ENCODE data around the gene ZNF764. TPM values are rescaled to one million over a fixed set of nuclear protein-coding genes. Genes with fewer than 3 reads are reported as not detected.
"Not testable (repeated sequence)": the region's sequence is repeated elsewhere in the genome, so short reads cannot be mapped to it uniquely, and the experiment has no call there.

The ZNF764 gene
- polyA plus RNA-seq, 1 donor (not counting 4 experiments of a cell fraction or from before 2014, with no cell fraction given) = 1.6 TPM

GRCh38 chr16:30539986-30540526 lies 18.1 kb downstream of the ZNF764 start:
- H2AFZ ChIP-seq (ENCODE audit: control insufficient read depth, low read length); H3K79me2 ChIP-seq (ENCODE audit: control insufficient read depth, insufficient read depth, low read length); H3K4me3 ChIP-seq (ENCODE audit: control insufficient read depth in 2 of 3, extremely low read depth in 1 of 3, insufficient read depth in 2 of 3, low read depth in 1 of 3, low read length in 3 of 3); FAIRE-seq; H4K20me1 ChIP-seq (ENCODE audit: control insufficient read depth, extremely low read depth, insufficient read depth, low read length); dilution Hi-C loops (cut with MboI; ENCODE audit: extremely low pct_ligation_motif_present, low sequenced_read_pairs); H3K9ac ChIP-seq (ENCODE audit: control insufficient read depth, extremely low read depth, insufficient read depth, low read length); H3K27me3 ChIP-seq (ENCODE audit: control insufficient read depth, extremely low read depth, insufficient read depth, low read length); H3K9me1 ChIP-seq (ENCODE audit: control insufficient read depth, extremely low read depth, insufficient read depth, low read length); H3K27ac ChIP-seq (ENCODE audit: control insufficient read depth, insufficient read depth, low read length); H3K9me3 ChIP-seq (ENCODE audit: control insufficient read depth, low read depth, low read length); H3K36me3 ChIP-seq (ENCODE audit: control insufficient read depth in 2 of 2, extremely low read depth in 1 of 2, insufficient read depth in 2 of 2, low read length in 2 of 2); DNase-seq (ENCODE audit: low read depth, low spot score); H3K4me2 ChIP-seq (ENCODE audit: control insufficient read depth, extremely low read depth, insufficient read depth, low read depth, low read length): not testable (repeated sequence)
- peaks cover 11% of the 10 kb centered on the region for H3K4me1 ChIP-seq (ENCODE audit: control insufficient read depth, extremely low read depth, insufficient read depth, low read length)

DNA sequence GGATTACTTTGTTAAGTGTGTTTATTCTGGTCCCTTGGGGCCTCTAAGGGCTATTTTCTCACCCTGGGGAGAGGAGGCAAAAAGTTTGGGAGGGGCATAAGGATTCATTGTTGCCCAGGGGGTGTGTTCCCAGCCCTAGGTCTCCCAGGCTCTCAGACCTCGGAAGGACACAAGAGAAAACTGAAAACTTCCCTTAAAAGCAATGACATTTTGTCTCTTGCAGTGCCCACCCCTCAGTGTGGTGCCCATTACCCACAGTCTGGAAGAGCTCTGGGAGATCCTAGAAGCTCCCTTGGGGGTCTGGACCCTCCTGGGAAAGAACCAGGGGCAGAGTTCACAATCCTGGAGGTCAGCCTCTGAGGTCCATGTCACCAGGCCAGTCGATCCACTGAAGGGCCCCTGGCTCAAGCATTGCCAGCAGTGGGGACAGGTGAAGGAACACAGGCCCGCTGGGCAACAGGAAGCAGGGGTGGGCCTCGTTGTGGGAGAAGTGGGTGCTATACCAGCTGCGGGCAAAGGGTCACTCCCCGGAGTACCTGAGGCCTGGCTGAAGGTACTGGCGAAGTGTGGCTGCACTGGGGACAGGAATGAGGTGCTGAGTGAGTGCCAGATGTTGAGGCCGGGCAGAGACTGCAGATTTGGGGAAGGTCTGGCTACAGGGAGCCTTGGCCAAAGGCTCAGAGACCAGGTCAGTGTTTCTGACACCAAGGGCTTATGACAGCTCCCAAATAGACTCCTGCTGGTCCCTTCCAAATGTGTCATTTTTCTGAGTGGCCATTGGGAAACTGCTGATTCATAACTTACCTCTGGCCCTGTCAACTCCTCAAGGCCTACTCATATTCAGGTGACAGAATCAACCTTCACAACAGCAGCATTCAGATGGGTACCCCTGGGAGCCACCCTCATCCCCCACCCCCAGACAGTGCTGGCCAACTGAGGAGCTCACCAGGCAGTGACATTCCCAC lies 18.9 kb downstream of the ZNF764 start:
- Histone ChIP-seq H3K4me3 (ENCODE audit: control insufficient read depth in 2 of 3, extremely low read depth in 1 of 3, insufficient read depth in 2 of 3, low read depth in 1 of 3, low read length in 3 of 3) (no peak overlapping the region), H3K9me1 (ENCODE audit: control insufficient read depth, extremely low read depth, insufficient read depth, low read length) (no peaks in the 10 kb centered on the region), H3K4me1 (ENCODE audit: control insufficient read depth, extremely low read depth, insufficient read depth, low read length) (peaks cover 11% of the 10 kb centered on the region), H3K79me2 (ENCODE audit: control insufficient read depth, insufficient read depth, low read length) (peaks cover 5% of the 10 kb centered on the region), H2AFZ (ENCODE audit: control insufficient read depth, low read length) (no peak overlapping the region), H4K20me1 (ENCODE audit: control insufficient read depth, extremely low read depth, insufficient read depth, low read length) (no peaks in the 10 kb centered on the region), H3K27me3 (ENCODE audit: control insufficient read depth, extremely low read depth, insufficient read depth, low read length) (no peaks in the 10 kb centered on the region), H3K9ac (ENCODE audit: control insufficient read depth, extremely low read depth, insufficient read depth, low read length) (no peak overlapping the region), H3K36me3 (ENCODE audit: control insufficient read depth in 2 of 2, extremely low read depth in 1 of 2, insufficient read depth in 2 of 2, low read length in 2 of 2) (no peaks in the 10 kb centered on the region), H3K9me3 (ENCODE audit: control insufficient read depth, low read depth, low read length) (no peaks in the 10 kb centered on the region), H3K27ac (ENCODE audit: control insufficient read depth, insufficient read depth, low read length) (no peak overlapping the region), H3K4me2 (ENCODE audit: control insufficient read depth, extremely low read depth, insufficient read depth, low read depth, low read length) (no peak overlapping the region)
- TF ChIP-seq EZH2 (IDR thresholded peaks at IDR 0.05; ENCODE audit: low read length) (no peak), CTCF (optimal IDR thresholded peaks at IDR 0.05 in 1 of 3, IDR thresholded peaks at IDR 0.05 in 1 of 3, conservative IDR thresholded peaks at IDR 0.05 in 1 of 3; ENCODE audit: extremely low read depth in 1 of 3, insufficient read depth in 2 of 3, low read length in 3 of 3) (no peak)
- no peak for DNase-seq (ENCODE audit: low read depth, low spot score)
- dilution Hi-C loops (cut with MboI; ENCODE audit: extremely low pct_ligation_motif_present, low sequenced_read_pairs) = no loop called here
- no peak for FAIRE-seq

DNA sequence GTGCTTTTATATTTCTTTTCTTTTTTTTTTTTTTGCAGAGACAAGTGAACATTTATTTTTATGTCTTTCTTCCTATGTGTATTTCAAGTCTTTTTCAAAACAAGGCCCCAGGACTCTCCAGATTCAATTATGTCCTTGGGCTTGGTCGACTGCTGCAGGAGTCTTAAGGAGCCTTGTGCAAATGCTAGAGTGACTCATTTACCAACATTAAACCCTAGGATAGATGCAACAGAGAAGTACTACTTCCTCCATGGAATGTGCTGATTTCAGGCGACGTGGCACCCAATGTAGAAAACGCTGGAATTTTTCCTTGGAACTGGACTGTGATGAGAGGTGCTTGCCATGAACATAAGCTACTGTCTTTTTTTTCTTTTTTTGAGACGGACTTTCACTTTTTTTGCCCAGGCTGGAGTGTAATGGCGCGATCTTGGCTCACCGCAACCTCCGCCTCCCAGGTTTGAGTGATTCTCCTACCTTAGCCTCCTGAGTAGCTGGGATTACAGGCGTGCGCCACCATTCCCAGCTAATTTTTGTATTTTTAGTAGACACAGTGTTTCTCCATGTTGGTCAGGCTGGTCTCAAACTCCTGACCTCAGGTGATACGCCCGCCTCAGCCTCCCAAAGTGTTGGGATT lies 21.7 kb downstream of the ZNF764 start:
- H3K27ac ChIP-seq (ENCODE audit: control insufficient read depth, insufficient read depth, low read length); DNase-seq (ENCODE audit: low read depth, low spot score); H3K9ac ChIP-seq (ENCODE audit: control insufficient read depth, extremely low read depth, insufficient read depth, low read length); H3K9me3 ChIP-seq (ENCODE audit: control insufficient read depth, low read depth, low read length); H3K36me3 ChIP-seq (ENCODE audit: control insufficient read depth in 2 of 2, extremely low read depth in 1 of 2, insufficient read depth in 2 of 2, low read length in 2 of 2); H3K4me3 ChIP-seq (ENCODE audit: control insufficient read depth in 2 of 3, extremely low read depth in 1 of 3, insufficient read depth in 2 of 3, low read depth in 1 of 3, low read length in 3 of 3); H4K20me1 ChIP-seq (ENCODE audit: control insufficient read depth, extremely low read depth, insufficient read depth, low read length); H2AFZ ChIP-seq (ENCODE audit: control insufficient read depth, low read length); FAIRE-seq; dilution Hi-C loops (cut with MboI; ENCODE audit: extremely low pct_ligation_motif_present, low sequenced_read_pairs); H3K27me3 ChIP-seq (ENCODE audit: control insufficient read depth, extremely low read depth, insufficient read depth, low read length); H3K9me1 ChIP-seq (ENCODE audit: control insufficient read depth, extremely low read depth, insufficient read depth, low read length): not testable (repeated sequence)
- Histone ChIP-seq H3K4me2 (ENCODE audit: control insufficient read depth, extremely low read depth, insufficient read depth, low read depth, low read length) (peak overlapping the region; percentile 97), H3K79me2 (ENCODE audit: control insufficient read depth, insufficient read depth, low read length) (peaks cover 11% of the 10 kb centered on the region), H3K4me1 (ENCODE audit: control insufficient read depth, extremely low read depth, insufficient read depth, low read length) (peaks cover 11% of the 10 kb centered on the region)
